Umbilical cord (tissue), 2 donors: ENCODE results near the gene CAMP. TPM values are rescaled to one million over a fixed set of nuclear protein-coding genes. Genes with fewer than 3 reads are reported as not detected.
"Not testable (repeated sequence)": the region's sequence is repeated elsewhere in the genome, so short reads cannot be mapped to it uniquely, and the experiment has no call there.

Experiments
- DNase-seq: peaks from one replicate; pipeline ENCODE4 v3.0.0-alpha.2; 2015; ENCODE audit warnings: low spot score
- total RNA-seq: library from RNA; depleted of rRNA; stranded (reverse); fragments of >200 nt; gene quantifications from one replicate; pipeline ENCODE4 v1.2.3, GENCODE V29; 2014; ENCODE audit warnings: low replicate concordance; ENCODE audit not compliant: insufficient read depth

Gene CAMP
- total RNA-seq, 1 donor from 2014 or later: not detected

DNA sequence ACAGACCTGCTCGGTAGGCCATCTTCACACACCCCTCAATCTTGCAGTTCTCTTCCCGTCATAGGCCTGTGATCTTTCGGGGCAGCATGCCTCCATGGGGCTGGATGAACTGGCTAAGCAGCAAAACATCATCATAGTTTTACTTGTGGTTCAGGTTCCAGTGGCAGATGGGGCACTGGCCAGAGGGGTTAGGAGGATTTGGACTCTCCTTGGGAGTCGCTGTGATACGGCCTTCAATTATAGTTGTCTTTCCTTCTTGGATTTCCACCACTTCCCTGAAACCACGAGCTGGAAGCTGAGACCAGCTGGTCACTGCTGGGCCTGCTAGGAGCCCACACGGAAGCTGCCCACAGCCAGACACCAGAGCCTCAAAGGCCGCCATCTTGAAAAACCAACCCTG, 33.3 kb downstream of the CAMP start:
- no peak for DNase-seq

DNA sequence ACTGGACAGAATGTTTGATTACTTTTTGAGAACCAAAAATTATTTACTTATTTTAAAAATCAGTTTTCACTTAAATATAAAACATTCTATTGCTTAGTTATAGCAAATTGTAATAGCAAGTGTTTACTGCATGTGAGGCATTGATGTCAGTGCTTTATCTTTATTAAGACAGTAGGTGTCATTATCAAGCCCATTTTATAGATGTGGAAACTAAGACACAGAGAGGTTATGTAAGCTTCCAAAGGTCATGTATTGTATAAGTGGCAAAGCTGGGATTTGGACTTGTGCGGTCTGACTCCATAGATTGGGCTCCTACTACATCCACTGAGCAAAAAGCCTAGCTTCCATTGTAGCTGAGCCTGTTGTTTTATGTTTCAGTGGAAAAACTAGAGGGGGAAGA, 35.2 kb downstream of the CAMP start:
- DNase-seq: no peak

- no peak for DNase-seq
These were observed 44.5 kb downstream of the CAMP start for GRCh38 chr3:48267782-48268181.

DNA sequence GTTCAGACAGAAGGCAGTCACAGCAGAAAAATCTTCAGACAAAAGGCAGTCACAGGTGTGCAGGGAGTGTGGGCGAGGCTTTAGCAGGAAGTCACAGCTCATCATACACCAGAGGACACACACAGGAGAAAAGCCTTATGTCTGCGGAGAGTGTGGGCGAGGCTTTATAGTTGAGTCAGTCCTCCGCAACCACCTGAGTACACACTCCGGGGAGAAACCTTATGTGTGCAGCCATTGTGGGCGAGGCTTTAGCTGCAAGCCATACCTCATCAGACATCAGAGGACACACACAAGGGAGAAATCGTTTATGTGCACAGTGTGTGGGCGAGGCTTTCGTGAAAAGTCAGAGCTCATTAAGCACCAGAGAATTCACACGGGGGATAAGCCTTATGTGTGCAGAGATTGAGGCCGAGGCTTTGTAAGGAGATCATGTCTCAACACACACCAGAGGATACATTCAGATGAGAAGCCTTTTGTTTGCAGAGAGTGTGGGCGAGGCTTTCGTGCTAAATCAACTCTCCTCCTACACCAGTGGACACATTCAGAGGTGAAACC, 45.2 kb downstream of the CAMP start:
- peak; percentile 48 for DNase-seq

GRCh38 chr3:48268936-48269561, 45.8 kb downstream of the CAMP start:
- DNase-seq: no peak

DNA sequence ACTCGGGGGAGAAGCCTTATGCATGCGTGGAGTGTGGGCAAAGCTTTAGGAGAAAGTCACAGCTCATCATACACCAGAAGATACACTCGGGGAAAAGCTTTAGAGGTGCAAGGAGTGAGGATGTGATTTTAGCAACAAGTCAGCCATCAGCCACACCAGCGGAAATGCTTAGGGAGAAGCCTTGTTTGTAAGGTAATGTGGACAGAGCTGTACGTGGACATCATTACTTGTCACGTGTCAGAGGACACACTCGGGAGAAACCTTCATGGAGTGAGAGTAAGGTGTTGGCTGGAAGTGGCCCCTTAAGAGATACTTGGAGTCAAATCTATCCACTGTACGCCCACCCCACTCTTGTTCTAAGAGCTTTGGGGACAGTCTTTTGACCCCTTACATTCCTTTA, 46.3 kb downstream of the CAMP start:
- no peak for DNase-seq

DNA sequence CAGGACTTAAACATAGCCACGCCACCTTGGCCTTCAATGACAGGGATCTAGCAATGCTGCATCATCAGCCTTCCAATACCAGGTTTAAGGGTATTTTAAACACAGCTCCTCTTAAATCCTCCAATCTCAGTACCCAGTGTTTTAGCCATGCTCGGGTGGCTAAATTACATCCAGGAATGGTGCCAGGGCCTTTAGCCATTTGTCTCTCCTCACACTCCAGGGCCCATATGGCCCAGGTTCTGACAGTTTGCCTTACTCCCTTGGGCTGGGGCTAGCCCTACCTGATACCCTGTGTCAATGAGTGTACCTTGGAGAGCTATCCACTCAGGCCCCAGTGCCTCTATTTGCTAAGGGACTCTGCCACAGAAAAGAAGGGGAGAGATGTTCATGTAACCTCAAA, 47.0 kb downstream of the CAMP start:
- DNase-seq: no peak

- not testable (repeated sequence) for DNase-seq
These were observed 47.9 kb downstream of the CAMP start for GRCh38 chr3:48271223-48271622.

GRCh38 chr3:48271763-48272498, 48.6 kb downstream of the CAMP start:
- no peak for DNase-seq

- peak; percentile 64 for DNase-seq
These were observed 50.4 kb downstream of the CAMP start for GRCh38 chr3:48273594-48274211.

- no peak for DNase-seq
These were observed 51.2 kb downstream of the CAMP start for GRCh38 chr3:48274452-48274851.

Other genes starting within 250 kb of the CAMP start
- 54.9 TPM for gene MAP4, start 207.1 kb upstream of the CAMP start, total RNA-seq
- 1.2 TPM for gene CDC25A, start 35.1 kb upstream of the CAMP start, total RNA-seq
- 3.1 TPM for gene ZNF589, start 17.6 kb downstream of the CAMP start, total RNA-seq
- 19.7 TPM for gene NME6, start 77.9 kb downstream of the CAMP start, total RNA-seq
- not detected for gene SPINK8, start 110.2 kb downstream of the CAMP start, total RNA-seq
- 6.0 TPM for gene FBXW12, start 148.7 kb downstream of the CAMP start, total RNA-seq
- gene PLXNB1, start 206.6 kb downstream of the CAMP start, total RNA-seq: 68.6 TPM
- gene CCDC51, start 216.6 kb downstream of the CAMP start, total RNA-seq: 4.8 TPM
- gene TMA7, start 216.8 kb downstream of the CAMP start, total RNA-seq: 135 TPM
- 9.4 TPM for gene ATRIP, start 223.2 kb downstream of the CAMP start, total RNA-seq